GM13976 (cell line): ENCODE data around the gene GBGT1.

Experiments
- DNase-seq: peaks from one replicate; pipeline ENCODE4 v3.0.0; 2012; ENCODE audit warnings: low spot score
- CTCF ChIP-seq: IDR thresholded peaks from 2 replicates; pipeline ENCODE4 v1.5.1; 2012; ENCODE audit warnings: borderline replicate concordance, mild to moderate bottlenecking; ENCODE audit not compliant: insufficient read depth; ENCODE audit errors: extremely low read depth, missing control alignments, control extremely low read depth
- in situ Hi-C: fragments of 300-500 bp; cut with MboI; formaldehyde crosslinking; loops from one replicate; pipeline ENCODE4 v1.12.0; 2022; ENCODE audit warnings: low sequenced_read_pairs, mixed read lengths, inconsistent platforms; ENCODE audit not compliant: unreplicated experiment

GBGT1 gene

GRCh38 chr9:133143639-133144141 lies 20.0 kb downstream of the GBGT1 start:
- DNase-seq = no peak
- in situ Hi-C loops = no loop called here
- no peak for TF ChIP-seq CTCF

GRCh38 chr9:133142684-133143622 lies 20.8 kb downstream of the GBGT1 start:
- TF ChIP-seq CTCF = no peak
- peak; percentile 60 for DNase-seq
- in situ Hi-C loops = no loop called here

- peak; percentile 76 for DNase-seq
- TF ChIP-seq CTCF = no peak
- in situ Hi-C loops = no loop called here
Observed at GRCh38 chr9:133141833-133142595, 21.7 kb downstream of the GBGT1 start.

GRCh38 chr9:133140606-133141005 lies 23.1 kb downstream of the GBGT1 start:
- DNase-seq = no peak
- in situ Hi-C loops = no loop called here
- no peak for TF ChIP-seq CTCF

GRCh38 chr9:133140174-133140505 lies 23.6 kb downstream of the GBGT1 start:
- in situ Hi-C loops = no loop called here
- no peak for DNase-seq
- no peak for TF ChIP-seq CTCF

GRCh38 chr9:133139246-133140173 lies 24.2 kb downstream of the GBGT1 start:
- no peak for TF ChIP-seq CTCF
- in situ Hi-C loops = no loop called here

More at GRCh38 chr9:133139246-133140173, 24.2 kb downstream of the GBGT1 start:
- no peak for DNase-seq
